Activated T-cell treated with anti-CD3 and anti-CD28 coated beads, Interleukin-2, amount 50 U/mL, for 4 hours (primary cell): ENCODE data around the gene LCN9. TPM values are rescaled to one million over a fixed set of nuclear protein-coding genes. Genes with fewer than 3 reads are reported as not detected.

ENCODE experiments used
- ATAC-seq, 2 donors: fragments of 200-7000 bp; cut with Tn5 transposase; one replicate each; pipeline ENCODE4 v1.10.0; 2021
- DNase-seq: peaks from one replicate; pipeline ENCODE4 v3.0.0-alpha.2; 2020
- H3K27me3 Mint-ChIP-seq: one replicate; pipeline ENCODE4 v1.8.0; 2021; ENCODE audit warnings: low read depth, mixed read lengths
- H3K36me3 Mint-ChIP-seq: one replicate; pipeline ENCODE4 v1.8.0; 2022; ENCODE audit warnings: mixed read lengths; ENCODE audit not compliant: insufficient read depth
- H3K4me1 Mint-ChIP-seq: one replicate; pipeline ENCODE4 v1.8.0; 2021; ENCODE audit warnings: low read depth, mixed read lengths
- H3K4me3 Mint-ChIP-seq: one replicate; pipeline ENCODE4 v1.8.0; 2021; ENCODE audit warnings: mild to moderate bottlenecking, moderate library complexity, mixed read lengths
- H3K9me3 Mint-ChIP-seq: one replicate; pipeline ENCODE4 v1.8.0; 2021; ENCODE audit warnings: mixed read lengths
- total RNA-seq, 3 donors: library from RNA; stranded (reverse); gene quantifications; one replicate each; pipeline ENCODE4 v1.2.1, GENCODE V29; 2021

Gene LCN9
- total RNA-seq, 3 donors from 2014 or later = not detected

DNA sequence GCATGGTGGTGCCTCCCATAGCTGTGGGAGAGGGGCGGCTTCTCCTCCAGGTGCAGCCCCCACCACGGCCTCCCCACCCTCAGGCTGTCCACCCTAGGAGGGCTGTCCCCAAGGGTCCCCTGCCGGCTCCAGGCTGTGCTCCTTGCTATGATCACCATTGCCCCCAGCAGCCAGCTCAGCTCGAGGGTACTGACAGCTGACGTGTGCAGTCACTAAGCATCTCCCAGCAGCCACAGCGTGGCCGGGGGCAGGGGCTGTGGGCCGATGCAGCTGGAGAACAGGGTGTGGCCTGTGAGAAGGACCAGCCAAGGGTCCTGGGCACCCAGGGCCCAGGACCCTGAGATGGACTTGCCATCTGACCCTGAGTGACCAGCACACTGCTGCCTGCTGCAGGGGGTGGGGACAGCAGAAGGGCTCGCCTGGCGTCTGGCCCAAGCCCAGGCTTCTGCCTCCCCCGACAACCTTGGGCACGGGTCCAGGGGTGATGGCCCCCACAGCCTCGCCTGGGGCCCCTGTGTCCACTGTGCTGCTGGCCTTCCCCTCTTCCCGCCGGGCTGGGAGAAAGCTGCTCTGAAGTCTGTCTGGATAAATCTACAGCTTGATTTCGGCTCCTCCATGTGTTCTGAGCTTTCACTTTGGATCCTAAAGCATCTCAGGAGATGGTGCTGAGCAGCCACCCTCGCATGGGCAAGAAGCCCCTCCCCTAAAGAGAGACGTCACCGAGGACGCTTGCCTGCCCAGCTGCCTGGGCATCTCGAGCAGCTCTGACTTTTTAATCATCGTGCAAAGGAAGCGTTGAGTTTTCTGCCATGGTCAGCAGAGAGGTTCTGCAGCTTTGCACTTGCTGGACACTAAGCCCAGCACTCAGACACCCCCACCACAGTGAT, 44.4 kb downstream of the LCN9 start:
- Mint-ChIP-seq H3K9me3 (no peaks in the 10 kb centered on the region), H3K27me3 (peaks cover 13% of the 10 kb centered on the region), H3K4me3 (no peak overlapping the region), H3K36me3 (no peaks in the 10 kb centered on the region), H3K4me1 (no peaks in the 10 kb centered on the region)
- ATAC-seq (no peak), DNase-seq (no peak)

DNA sequence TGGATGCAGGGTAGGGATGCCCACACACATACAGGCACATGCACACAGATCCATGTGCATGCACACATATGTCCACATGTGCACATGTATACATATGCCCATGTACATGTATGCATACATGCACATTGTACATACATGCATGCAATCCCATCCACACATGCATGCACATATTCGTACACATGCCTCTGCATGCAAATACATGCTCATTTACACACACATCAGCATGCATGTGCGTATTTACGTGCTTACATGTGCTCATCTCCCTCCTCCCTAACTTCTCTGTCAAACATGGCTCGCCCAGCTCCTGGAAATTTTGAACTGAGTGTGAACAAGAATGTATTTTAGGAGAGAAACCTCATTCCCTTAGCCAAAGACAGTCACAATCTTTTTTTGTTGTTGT, 45.1 kb downstream of the LCN9 start:
- Mint-ChIP-seq H3K9me3 (no peaks in the 10 kb centered on the region), H3K36me3 (no peaks in the 10 kb centered on the region), H3K27me3 (peaks cover 18% of the 10 kb centered on the region), H3K4me1 (no peaks in the 10 kb centered on the region), H3K4me3 (no peak overlapping the region)
- no peak for ATAC-seq
- DNase-seq = no peak

DNA sequence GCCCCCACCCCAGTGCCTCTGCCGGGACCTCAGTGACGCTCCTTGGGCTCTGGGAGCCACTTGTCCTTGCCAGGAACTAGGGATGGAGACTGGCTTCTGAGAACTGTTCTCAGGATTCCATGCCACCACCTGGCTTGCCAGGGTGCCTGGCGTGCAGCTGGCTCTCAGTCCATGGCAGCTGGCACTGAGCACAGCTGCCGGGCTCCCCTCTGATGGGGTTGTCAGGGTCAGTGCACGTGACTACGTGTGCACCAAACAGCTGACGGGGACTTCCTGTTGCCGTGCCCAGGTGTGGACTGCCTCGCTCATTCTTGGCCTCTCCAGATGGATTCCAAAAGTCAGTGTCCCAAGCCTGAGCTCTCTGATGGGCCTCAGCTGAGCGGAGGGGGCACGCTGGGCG, 48.3 kb downstream of the LCN9 start:
- no peak overlapping the region for H3K4me3 Mint-ChIP-seq
- H3K36me3 Mint-ChIP-seq = no peaks in the 10 kb centered on the region
- H3K4me1 Mint-ChIP-seq = no peaks in the 10 kb centered on the region
- peaks cover 30% of the 10 kb centered on the region for H3K27me3 Mint-ChIP-seq
- H3K9me3 Mint-ChIP-seq = no peaks in the 10 kb centered on the region
- ATAC-seq = no peak
- no peak for DNase-seq

DNA sequence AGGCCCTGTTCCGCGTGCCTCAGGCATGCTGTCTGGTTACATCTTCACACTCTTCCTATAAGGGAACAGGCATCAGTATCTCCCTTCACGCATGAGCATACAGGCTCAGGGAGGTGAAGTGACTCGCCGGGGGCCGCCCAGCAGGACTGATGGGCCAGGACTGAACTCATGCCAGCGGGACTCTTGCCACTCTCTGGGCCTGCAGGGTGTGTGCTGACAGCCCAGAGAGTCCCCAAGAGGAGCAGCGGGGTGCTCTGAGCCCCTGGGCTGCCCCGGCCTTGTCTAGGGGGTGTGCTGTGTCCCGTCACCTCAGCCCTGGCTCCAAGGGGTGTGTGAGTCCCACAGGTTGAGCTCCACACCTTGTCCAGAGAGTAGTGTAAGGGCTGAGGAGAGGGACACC, 48.8 kb downstream of the LCN9 start:
- Mint-ChIP-seq H3K4me3 (no peak overlapping the region), H3K36me3 (no peaks in the 10 kb centered on the region), H3K9me3 (no peaks in the 10 kb centered on the region), H3K27me3 (peaks cover 35% of the 10 kb centered on the region), H3K4me1 (no peaks in the 10 kb centered on the region)
- DNase-seq = no peak
- ATAC-seq = no peak

DNA sequence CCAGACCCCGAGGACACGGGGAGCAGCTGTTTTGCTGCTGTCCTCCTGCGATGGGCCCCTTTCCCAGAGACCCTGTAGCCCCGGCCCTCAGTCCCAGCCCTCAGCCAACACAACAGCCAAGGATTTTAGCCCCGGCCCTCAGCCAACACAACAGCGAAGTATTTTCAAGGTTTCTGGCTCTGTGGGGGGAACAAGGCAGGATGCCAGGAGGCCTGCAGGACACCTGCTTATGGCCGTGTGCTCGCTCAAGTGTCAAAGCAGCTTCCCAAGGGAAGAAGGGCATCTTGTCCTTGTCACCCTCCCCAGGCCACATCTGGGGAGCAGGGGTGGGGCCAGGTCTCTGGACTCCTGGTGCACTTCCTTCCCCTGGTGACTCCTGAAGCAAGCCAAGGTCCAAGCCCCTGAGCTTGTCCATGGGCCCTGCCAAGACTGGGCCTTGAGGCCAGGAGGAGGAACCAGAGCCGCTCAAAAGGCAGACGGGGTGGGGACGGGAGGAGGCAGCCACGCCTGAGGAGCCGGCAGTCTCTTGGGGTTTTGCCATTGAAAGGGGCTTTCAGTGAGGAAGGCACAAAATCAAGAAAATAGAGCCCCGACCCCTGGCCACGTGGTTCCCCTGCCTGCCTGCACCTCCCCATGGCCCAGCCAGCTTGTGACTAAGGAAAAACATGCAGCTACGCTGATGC, 49.6 kb downstream of the LCN9 start:
- no peak for DNase-seq
- H3K4me1 Mint-ChIP-seq = no peaks in the 10 kb centered on the region
- H3K4me3 Mint-ChIP-seq = no peak overlapping the region
- H3K27me3 Mint-ChIP-seq = peaks cover 38% of the 10 kb centered on the region
- ATAC-seq = no peak
- H3K36me3 Mint-ChIP-seq = no peaks in the 10 kb centered on the region
- no peaks in the 10 kb centered on the region for H3K9me3 Mint-ChIP-seq

DNA sequence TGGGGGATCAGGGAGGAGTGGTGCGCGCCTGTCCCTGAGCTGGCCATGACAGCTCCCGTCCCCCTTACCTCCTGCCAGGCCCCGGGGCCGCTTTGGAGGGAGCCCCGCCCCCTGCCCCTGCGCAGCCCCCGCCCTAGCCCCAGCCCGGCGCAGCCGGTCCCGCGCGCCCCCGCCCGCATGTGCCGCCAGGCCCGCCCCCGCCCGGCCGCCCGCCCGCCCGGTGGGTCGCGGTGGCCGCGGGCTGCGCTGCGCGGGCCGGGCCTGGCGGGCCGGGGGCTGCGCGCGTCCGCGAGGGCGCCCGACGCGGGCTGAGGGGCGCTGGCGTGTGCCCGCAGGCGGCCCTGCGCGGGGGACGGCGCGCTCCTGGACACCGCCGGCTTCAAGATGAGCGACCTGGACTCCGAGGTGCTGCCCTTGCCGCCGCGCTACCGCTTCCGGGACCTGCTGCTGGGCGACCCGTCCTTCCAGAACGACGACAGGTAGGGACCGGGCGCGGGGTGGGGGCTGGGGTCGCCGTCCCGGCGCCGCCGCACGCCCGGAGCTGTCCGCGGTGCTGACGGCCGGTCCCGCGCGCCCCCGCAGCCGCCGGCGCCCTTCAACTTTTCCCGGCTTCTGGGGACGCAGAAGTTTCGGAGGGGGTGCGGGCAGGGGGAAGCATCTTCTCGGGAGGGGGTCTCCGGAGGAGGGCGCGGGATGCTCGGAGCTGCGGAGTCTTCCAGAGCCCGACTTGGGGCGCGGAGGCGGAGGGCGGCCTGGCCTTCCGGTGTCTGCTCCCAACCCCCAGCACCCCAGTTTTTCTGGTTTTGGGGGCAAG, 51.3 kb downstream of the LCN9 start:
- Mint-ChIP-seq H3K4me1 (no peaks in the 10 kb centered on the region), H3K9me3 (no peaks in the 10 kb centered on the region), H3K27me3 (peaks cover 50% of the 10 kb centered on the region), H3K4me3 (no peak overlapping the region), H3K36me3 (no peaks in the 10 kb centered on the region)
- ATAC-seq (no peak), DNase-seq (no peak)

DNA sequence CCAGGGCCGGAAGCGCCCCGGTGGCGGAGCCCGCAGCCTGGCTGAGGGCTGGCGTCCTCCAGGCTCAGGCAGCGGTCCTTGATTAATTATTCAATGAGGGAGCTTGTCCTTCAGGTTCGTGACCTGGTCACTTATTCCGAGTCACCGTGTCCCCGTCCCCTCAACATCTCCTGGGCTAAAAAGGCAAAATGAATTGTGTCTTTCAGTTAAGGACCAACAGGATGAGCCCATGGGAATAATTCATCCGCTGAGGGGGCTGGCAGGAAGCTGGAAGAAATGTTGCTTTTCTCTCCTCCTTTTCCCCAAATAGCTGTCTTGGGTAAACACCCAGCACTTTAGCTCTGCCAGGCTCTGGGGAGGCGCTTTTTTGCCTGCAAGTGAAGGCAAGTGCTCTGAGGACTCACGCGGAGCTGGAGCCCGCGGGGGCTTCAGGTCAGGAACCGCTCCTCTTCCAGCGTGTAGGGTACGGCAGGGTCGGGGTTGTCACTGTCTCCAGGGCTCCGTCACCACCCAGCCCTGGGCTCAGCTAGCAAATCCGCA, 52.0 kb downstream of the LCN9 start:
- H3K4me1 Mint-ChIP-seq = no peaks in the 10 kb centered on the region
- H3K4me3 Mint-ChIP-seq = no peak overlapping the region
- ATAC-seq = no peak
- H3K27me3 Mint-ChIP-seq = peaks cover 50% of the 10 kb centered on the region
- no peaks in the 10 kb centered on the region for H3K9me3 Mint-ChIP-seq
- no peaks in the 10 kb centered on the region for H3K36me3 Mint-ChIP-seq
- DNase-seq = no peak

DNA sequence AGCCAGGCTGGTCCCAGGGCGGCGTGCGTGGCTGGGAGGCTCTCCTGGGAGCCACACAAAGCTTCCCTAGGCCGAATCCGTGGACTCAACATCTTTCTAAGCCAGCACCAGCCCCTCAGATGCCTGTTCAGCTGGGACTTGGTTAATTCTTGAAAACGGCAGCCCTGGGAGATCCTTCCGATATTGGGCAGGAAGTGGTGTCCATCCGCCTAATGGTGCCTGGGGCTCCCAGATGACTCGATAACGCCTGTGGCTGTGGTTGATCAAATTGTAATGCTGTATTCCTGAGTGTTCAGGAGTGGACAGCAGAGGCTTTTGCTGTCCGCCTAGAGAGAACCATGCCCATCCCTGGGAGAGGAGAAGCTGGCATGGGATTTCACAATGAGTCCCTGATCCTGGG, 52.9 kb downstream of the LCN9 start:
- Mint-ChIP-seq H3K27me3 (peaks cover 50% of the 10 kb centered on the region), H3K4me1 (no peaks in the 10 kb centered on the region), H3K9me3 (no peaks in the 10 kb centered on the region), H3K36me3 (no peaks in the 10 kb centered on the region), H3K4me3 (no peak overlapping the region)
- DNase-seq = no peak
- ATAC-seq = no peak

Other genes with a start within 250 kb of the LCN9 start
- gene PPP1R26, start 183.5 kb upstream of the LCN9 start, total RNA-seq = 1 to 10 TPM in 2 of 3 donors, under 1 TPM in 1; 0.94 to 2.4 (median 1.2) TPM
- gene MRPS2, start 162.6 kb upstream of the LCN9 start, total RNA-seq = 100 to 1,000 TPM in 1 of 3 donors, 10 to 100 TPM in 2; 85.3 to 110 (median 85.7) TPM
- not detected for gene LCN1, start 141.9 kb upstream of the LCN9 start, total RNA-seq
- not detected for gene OBP2A, start 117.2 kb upstream of the LCN9 start, total RNA-seq
- gene PAEP, start 101.6 kb upstream of the LCN9 start, total RNA-seq = not detected
- gene GLT6D1, start 23.8 kb upstream of the LCN9 start, total RNA-seq = not detected
- not detected for gene SOHLH1, start 36.2 kb downstream of the LCN9 start, total RNA-seq
- under 1 TPM in 1 of 3 donors, not detected in 2; 0.05 TPM for gene KCNT1, start 38.9 kb downstream of the LCN9 start, total RNA-seq
- 10 to 100 TPM; 26.7 to 37.4 (median 29.2) TPM for gene CAMSAP1, start 244.2 kb downstream of the LCN9 start, total RNA-seq